Fibroblast of skin of left biceps (primary cell): ENCODE data around the gene KCNT1.

ENCODE experiments used
- DNase-seq, 2 experiments: peaks; one replicate each; pipeline ENCODE4 v3.0.0-alpha.2; 2013; ENCODE audit warnings: low read depth in 2 of 2

Gene KCNT1

GRCh38 chr9:135818718-135819475 is 116.9 kb downstream of the KCNT1 start:
- DNase-seq = no peak

GRCh38 chr9:135819905-135820304 is 117.9 kb downstream of the KCNT1 start:
- no peak for DNase-seq

GRCh38 chr9:135820661-135821060 is 118.7 kb downstream of the KCNT1 start:
- no peak for DNase-seq

- no peak for DNase-seq
Measured at GRCh38 chr9:135821116-135821515, 119.1 kb downstream of the KCNT1 start.

GRCh38 chr9:135821733-135822373 is 119.9 kb downstream of the KCNT1 start:
- DNase-seq = no peak

- no peak for DNase-seq
Measured at GRCh38 chr9:135822374-135822755, 120.4 kb downstream of the KCNT1 start.

GRCh38 chr9:135823036-135823435 is 121.1 kb downstream of the KCNT1 start:
- no peak for DNase-seq

- DNase-seq = no peak
Measured at GRCh38 chr9:135825435-135826187, 123.6 kb downstream of the KCNT1 start.

- DNase-seq = no peak
Measured at GRCh38 chr9:135826188-135826545, 124.2 kb downstream of the KCNT1 start.

GRCh38 chr9:135827301-135827700 is 125.3 kb downstream of the KCNT1 start:
- DNase-seq = no peak

- no peak for DNase-seq
Measured at GRCh38 chr9:135827866-135828580, 126.0 kb downstream of the KCNT1 start.

GRCh38 chr9:135828656-135829055 is 126.7 kb downstream of the KCNT1 start:
- no peak for DNase-seq

- DNase-seq = no peak
Measured at GRCh38 chr9:135830496-135830895, 128.5 kb downstream of the KCNT1 start.

- DNase-seq = no peak
Measured at GRCh38 chr9:135833864-135834263, 131.9 kb downstream of the KCNT1 start.

GRCh38 chr9:135835131-135835530 is 133.1 kb downstream of the KCNT1 start:
- DNase-seq = no peak

GRCh38 chr9:135839516-135839915 is 137.5 kb downstream of the KCNT1 start:
- DNase-seq = no peak

GRCh38 chr9:135840107-135840506 is 138.1 kb downstream of the KCNT1 start:
- DNase-seq = no peak

- DNase-seq = no peak
Measured at GRCh38 chr9:135840539-135840938, 138.6 kb downstream of the KCNT1 start.
